ENCODE data around the gene VANGL2.

VANGL2 gene

DNA sequence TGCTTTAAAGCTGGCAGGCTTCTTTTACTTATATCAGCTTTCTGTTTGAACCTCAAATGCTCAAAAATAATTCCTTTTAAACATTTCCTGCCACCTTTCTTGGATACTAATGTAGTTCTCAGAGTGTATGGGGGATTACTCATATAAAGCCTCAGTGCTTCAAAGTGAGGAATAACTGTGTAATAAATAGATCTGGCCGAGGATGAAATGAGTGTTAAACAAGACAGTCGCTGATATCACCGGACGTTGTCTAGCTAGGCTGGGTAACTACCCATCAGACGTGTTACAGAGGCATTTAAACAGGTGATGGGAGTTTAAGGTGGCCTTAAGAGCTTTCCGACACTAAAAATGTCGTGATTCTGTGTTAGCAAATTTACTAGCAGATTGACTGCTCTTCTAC, 53.1 kb downstream of the VANGL2 start:
- H3K27ac ChIP-seq, result no peak overlapping the region
- TF ChIP-seq, protein P1, sequence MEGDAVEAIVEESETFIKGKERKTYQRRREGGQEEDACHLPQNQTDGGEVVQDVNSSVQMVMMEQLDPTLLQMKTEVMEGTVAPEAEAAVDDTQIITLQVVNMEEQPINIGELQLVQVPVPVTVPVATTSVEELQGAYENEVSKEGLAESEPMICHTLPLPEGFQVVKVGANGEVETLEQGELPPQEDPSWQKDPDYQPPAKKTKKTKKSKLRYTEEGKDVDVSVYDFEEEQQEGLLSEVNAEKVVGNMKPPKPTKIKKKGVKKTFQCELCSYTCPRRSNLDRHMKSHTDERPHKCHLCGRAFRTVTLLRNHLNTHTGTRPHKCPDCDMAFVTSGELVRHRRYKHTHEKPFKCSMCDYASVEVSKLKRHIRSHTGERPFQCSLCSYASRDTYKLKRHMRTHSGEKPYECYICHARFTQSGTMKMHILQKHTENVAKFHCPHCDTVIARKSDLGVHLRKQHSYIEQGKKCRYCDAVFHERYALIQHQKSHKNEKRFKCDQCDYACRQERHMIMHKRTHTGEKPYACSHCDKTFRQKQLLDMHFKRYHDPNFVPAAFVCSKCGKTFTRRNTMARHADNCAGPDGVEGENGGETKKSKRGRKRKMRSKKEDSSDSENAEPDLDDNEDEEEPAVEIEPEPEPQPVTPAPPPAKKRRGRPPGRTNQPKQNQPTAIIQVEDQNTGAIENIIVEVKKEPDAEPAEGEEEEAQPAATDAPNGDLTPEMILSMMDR (conservative IDR thresholded peaks at IDR 0.05), result no peak
- no peak for TF ChIP-seq ZFX (IDR thresholded peaks at IDR 0.05)

DNA sequence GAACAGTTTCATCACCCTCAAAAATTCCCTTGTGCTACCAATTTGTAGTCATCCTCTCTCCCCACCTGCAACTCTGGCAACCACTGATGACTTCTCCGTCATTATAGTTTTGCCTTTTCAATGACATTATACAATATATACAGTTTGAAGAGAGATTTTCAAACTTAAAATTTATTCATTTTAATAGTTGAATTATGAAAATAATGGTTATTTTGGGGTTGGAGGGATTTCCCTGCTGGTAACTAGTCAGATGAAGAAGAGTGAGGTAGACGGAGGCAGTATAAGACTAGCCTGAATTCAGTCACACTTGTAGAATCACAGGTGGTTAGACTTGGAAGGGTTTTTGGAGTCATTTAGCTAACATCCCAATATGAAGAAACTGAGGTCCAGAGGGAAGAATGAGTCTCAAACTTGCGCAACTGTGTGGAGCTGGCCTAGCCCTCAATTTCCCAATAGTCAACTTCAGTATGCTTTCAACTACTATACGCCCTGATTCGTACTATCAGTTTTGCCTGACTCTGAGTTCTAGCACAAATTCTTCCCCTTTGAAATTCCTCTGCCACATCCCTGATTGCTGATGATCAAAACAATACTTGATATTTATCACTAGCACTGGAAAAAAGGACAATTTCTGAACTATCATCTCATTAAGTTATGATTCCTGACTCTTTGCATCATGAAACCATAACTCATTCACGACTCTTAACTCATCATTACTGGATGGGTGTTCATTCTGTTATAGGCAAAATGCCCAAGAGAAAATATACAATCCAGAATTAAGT, 54.2 kb downstream of the VANGL2 start:
- no peak overlapping the region for H3K27ac ChIP-seq
- no peak for TF ChIP-seq ZFX (IDR thresholded peaks at IDR 0.05)
- TF ChIP-seq, protein P1 (conservative IDR thresholded peaks at IDR 0.05), result no peak

DNA sequence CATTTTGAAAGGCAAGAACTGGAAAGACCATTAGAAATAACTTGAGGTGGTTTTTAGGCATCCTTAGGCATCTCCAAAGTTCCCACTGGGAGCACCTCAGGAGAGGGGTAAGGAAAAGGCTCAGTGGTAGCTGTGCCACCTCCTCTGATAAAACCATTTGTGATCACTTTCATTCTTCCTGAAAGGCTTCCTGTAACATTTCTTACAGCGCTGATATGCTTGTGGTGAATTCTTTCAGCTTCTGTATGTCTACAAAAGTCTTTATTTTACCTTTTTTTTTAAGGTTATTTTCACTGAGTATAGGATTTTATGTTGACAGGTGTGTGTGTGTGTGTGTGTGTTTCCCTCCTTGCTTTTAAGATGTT, 54.8 kb downstream of the VANGL2 start:
- TF ChIP-seq, protein P1 (conservative IDR thresholded peaks at IDR 0.05), result no peak
- no peak for TF ChIP-seq ZFX (IDR thresholded peaks at IDR 0.05)
- H3K27ac ChIP-seq, result no peak overlapping the region

DNA sequence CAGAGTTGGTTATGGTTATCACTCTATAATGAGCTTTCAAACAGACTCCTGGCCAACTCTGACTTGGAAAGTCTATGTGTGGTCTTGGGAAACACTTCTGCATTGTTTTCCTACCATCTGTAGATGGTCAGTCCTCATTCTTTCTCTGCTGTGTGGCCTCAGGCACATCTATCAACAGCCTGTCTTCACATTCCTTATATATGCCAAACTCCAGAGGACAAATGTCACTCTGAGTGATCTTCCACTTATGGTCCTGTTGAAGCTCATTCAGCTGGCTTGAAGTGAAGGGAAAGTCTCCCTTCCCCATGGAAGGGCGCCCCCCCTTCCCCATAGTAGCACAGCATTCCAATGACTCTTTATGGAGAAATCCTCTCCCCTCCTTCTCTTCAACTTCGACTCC, 58.7 kb downstream of the VANGL2 start:
- no peak for TF ChIP-seq ZFX (IDR thresholded peaks at IDR 0.05)
- TF ChIP-seq, protein P1 (conservative IDR thresholded peaks at IDR 0.05), result no peak

DNA sequence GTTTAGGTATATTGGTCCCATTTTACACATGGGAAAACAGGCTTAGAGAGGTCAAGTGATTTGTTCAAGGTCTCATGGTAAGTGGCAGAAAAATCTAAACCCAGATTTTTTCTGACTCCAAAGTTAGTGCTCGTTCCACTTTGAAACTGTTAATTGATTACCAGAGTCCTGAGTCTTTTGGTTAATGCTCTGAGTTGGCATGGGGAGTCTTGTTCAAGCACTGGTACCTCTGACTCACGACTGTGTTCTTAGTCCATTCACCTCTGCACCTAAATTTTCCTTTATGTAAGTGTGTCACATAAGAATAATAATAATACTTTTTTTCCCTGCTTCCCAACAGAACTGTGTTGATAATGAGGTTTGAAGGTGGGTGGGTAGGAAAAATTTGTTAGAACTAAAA, 59.3 kb downstream of the VANGL2 start:
- TF ChIP-seq, protein P1 (conservative IDR thresholded peaks at IDR 0.05), result no peak
- TF ChIP-seq ZFX (IDR thresholded peaks at IDR 0.05), result no peak
- no peak overlapping the region for H3K27ac ChIP-seq

More for the DNA sequence above, 58.7 kb downstream of the VANGL2 start:
- H3K27ac ChIP-seq, result no peak overlapping the region

DNA sequence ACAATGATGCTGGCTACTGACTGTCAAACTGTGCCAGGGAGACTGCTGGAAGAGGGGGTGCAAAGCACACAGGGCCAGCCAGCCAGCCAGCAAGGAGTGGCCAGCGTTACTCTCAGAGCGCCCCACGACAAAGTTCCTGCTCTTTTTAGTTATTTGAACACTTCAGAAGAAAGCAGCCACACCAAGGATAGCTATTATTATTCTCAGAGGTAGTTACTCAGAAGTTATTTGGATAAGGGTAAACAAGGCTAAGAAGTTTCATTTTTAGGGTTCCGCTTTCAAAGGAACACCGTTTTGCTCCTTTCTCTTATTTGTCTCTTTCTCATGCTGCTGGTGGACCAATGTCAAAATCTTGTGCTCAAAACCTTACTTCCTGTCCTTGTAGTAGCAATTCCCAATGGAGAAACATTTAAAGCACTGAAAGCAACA, 59.9 kb downstream of the VANGL2 start:
- H3K27ac ChIP-seq, result no peak overlapping the region
- no peak for TF ChIP-seq ZFX (IDR thresholded peaks at IDR 0.05)
- TF ChIP-seq, protein P1 (conservative IDR thresholded peaks at IDR 0.05), result no peak

DNA sequence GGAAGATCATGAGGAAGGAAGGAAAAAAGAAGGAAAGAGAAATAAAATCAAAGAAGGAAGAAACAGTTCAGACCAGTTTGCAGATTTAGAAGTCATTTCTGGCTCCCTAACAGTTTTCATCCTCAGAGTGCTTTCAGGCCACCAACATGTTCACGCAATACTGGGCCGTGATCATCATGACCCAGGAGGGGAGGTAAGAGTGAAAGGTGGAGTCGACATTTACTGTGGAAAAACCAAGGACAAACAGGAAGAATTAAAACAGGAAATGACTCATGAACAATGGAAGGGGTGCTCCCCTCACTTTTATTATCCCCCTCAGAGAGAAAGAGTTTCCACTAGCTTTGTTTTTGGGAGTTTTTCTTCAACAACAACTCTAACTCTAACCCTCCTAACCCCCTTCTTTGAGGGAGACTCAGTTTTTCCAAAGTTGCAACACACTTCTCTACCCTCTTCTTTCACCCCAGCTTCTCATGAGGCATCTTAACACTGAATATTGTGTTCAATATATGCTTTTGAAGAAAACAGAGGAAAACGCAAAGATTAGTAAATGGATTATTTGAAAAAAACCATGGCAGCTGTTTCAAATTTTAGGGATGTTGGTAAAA, 60.4 kb downstream of the VANGL2 start:
- TF ChIP-seq, protein P1 (conservative IDR thresholded peaks at IDR 0.05), result no peak
- no peak for TF ChIP-seq ZFX (IDR thresholded peaks at IDR 0.05)
- no peak overlapping the region for H3K27ac ChIP-seq

Data from C4-2B (cell line).